ENCODE data around the gene RPP30.

GRCh38 chr10:90858461-90858968, 13.3 kb upstream of the RPP30 start:
- TF ChIP-seq CTCF (IDR thresholded peaks at IDR 0.05; ENCODE audit: insufficient read depth, low read length, poor library complexity, severe bottlenecking) (no peak), EZH2phosphoT487 (conservative IDR thresholded peaks at IDR 0.05; ENCODE audit: low read length) (no peak)

Measured in SU-DHL-6 (cell line).